Activated CD8-positive, alpha-beta T cell treated with anti-CD3 and anti-CD28 coated beads for 36 hours (primary cell): ENCODE results near the gene DGKE. TPM values are rescaled to one million over a fixed set of nuclear protein-coding genes. Genes with fewer than 3 reads are reported as not detected.
A peak's percentile ranks its signal among the peaks of the same experiment; 100 is the strongest.

Experiments
- ATAC-seq: fragments of 200-7000 bp; cut with Tn5 transposase; one replicate; pipeline ENCODE4 v1.10.0; 2021; ENCODE audit warnings: mild to moderate bottlenecking, moderate library complexity
- CTCF ChIA-PET: fragments of 350-600 bp; sonication (Branson Sonifier 250); formaldehyde crosslinking; loops from one replicate; lab custom pipeline; 2021; ENCODE audit warnings: antibody characterized with exemption; lab: Charles Lee
- POLR2A ChIA-PET: fragments of 350-600 bp; sonication (Branson Sonifier 250); formaldehyde crosslinking; loops from one replicate; lab custom pipeline; 2021; ENCODE audit warnings: antibody characterized with exemption; lab: Charles Lee
- DNase-seq: peaks from one replicate; pipeline ENCODE4 v3.0.0-alpha.2; 2020
- H3K27ac Mint-ChIP-seq: one replicate; pipeline ENCODE4 v1.8.0; 2021; ENCODE audit warnings: mild to moderate bottlenecking, mixed read lengths
- H3K27me3 Mint-ChIP-seq: one replicate; pipeline ENCODE4 v1.8.0; 2021; ENCODE audit warnings: mixed read lengths
- H3K36me3 Mint-ChIP-seq: one replicate; pipeline ENCODE4 v1.8.0; 2021; ENCODE audit warnings: low read depth, mixed read lengths
- H3K4me1 Mint-ChIP-seq: one replicate; pipeline ENCODE4 v1.8.0; 2021; ENCODE audit warnings: low read depth, mixed read lengths
- H3K4me3 Mint-ChIP-seq: one replicate; pipeline ENCODE4 v1.8.0; 2021; ENCODE audit warnings: mild to moderate bottlenecking, moderate library complexity, mixed read lengths
- H3K9me3 Mint-ChIP-seq: one replicate; pipeline ENCODE4 v1.8.0; 2021; ENCODE audit warnings: mixed read lengths
- intact Hi-C: fragments of 100-400 bp; cut with micrococcal nuclease; formaldehyde crosslinking; loops from one replicate; pipeline ENCODE4 v1.10.0; 2022
- total RNA-seq, 2 experiments: library from RNA; stranded (reverse); gene quantifications; one replicate each; pipeline ENCODE4 v1.2.3, GENCODE V29; 2021
- TF ChIP-seq, protein P1 (sequence below): fragments of 200-600 bp; IDR thresholded peaks from one replicate; pipeline ENCODE4 v1.8.0; 2022; ENCODE audit warnings: antibody characterized with exemption, mild to moderate bottlenecking

The DGKE gene
- total RNA-seq, 2 experiments from 2014 or later, result 25.1 to 29.0 TPM

DNA sequence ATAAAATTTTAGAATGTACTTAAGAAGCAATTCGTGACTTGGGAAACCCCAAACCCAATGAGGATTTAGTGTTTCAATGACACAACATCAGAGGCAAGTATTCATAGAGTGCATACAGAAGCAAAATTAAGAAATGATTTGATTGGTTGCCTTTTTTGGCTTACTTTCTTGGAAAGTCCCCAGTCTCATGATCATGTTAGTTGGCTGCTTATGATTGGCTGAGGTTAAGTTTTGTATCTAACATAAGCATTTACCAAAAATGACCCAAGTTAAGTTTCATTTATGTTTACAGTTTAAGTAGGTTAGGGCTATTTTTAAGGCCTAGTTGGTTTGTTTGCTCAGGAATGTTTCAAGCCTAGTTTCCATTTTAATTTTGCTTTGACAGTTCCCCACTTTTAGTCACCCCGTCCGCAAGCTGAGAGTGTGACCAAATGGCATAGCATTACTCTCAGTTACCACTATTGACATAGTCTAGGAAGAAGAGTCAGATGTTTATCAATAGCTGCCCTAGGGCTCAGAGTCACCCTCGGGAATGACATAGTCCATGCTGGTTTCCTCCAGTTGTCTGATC lies 36.2 kb downstream of the DGKE start:
- H3K36me3 Mint-ChIP-seq, result peaks cover 5% of the 10 kb centered on the region
- H3K27ac Mint-ChIP-seq, result peak overlapping the region; percentile 83
- TF ChIP-seq, protein P1, sequence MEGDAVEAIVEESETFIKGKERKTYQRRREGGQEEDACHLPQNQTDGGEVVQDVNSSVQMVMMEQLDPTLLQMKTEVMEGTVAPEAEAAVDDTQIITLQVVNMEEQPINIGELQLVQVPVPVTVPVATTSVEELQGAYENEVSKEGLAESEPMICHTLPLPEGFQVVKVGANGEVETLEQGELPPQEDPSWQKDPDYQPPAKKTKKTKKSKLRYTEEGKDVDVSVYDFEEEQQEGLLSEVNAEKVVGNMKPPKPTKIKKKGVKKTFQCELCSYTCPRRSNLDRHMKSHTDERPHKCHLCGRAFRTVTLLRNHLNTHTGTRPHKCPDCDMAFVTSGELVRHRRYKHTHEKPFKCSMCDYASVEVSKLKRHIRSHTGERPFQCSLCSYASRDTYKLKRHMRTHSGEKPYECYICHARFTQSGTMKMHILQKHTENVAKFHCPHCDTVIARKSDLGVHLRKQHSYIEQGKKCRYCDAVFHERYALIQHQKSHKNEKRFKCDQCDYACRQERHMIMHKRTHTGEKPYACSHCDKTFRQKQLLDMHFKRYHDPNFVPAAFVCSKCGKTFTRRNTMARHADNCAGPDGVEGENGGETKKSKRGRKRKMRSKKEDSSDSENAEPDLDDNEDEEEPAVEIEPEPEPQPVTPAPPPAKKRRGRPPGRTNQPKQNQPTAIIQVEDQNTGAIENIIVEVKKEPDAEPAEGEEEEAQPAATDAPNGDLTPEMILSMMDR, result no peak
- CTCF ChIA-PET, result interaction anchor here (0.7 to 4.3 kb wide), 3 partner anchors 19 to 69 kb away, joined by 3 to 16 read pairs (median 5); no protein-coding TSS in a partner anchor
- intact Hi-C loops, result no loop called here
- peaks cover 9% of the 10 kb centered on the region for H3K4me1 Mint-ChIP-seq
- H3K4me3 Mint-ChIP-seq, result no peak overlapping the region
- DNase-seq (peak; percentile 21), ATAC-seq (peak; percentile 65)
- POLR2A ChIA-PET, result interaction anchor here (0.9 to 1.6 kb wide), 3 partner anchors 10 to 21 kb away, joined by 3 to 5 read pairs (median 4); no protein-coding TSS in a partner anchor
- no peaks in the 10 kb centered on the region for H3K9me3 Mint-ChIP-seq
- H3K27me3 Mint-ChIP-seq, result peaks cover 4% of the 10 kb centered on the region

- intact Hi-C loops, result no loop called here
- CTCF ChIA-PET, result no interaction called here
- no peaks in the 10 kb centered on the region for H3K4me1 Mint-ChIP-seq
- peaks cover 6% of the 10 kb centered on the region for H3K27me3 Mint-ChIP-seq
- POLR2A ChIA-PET, result interaction anchor here (0.9 to 1.3 kb wide), 3 partner anchors 8 to 14 kb away, joined by 3 to 4 read pairs (median 3); no protein-coding TSS in a partner anchor
- H3K36me3 Mint-ChIP-seq, result peaks cover 1% of the 10 kb centered on the region
- no peak overlapping the region for H3K4me3 Mint-ChIP-seq
- DNase-seq (no peak), ATAC-seq (no peak)
- H3K9me3 Mint-ChIP-seq, result no peaks in the 10 kb centered on the region
- H3K27ac Mint-ChIP-seq, result no peak overlapping the region
- TF ChIP-seq, protein P1, result no peak
These were observed 42.8 kb downstream of the DGKE start for GRCh38 chr17:56876766-56877179.

GRCh38 chr17:56879280-56879679 lies 45.3 kb downstream of the DGKE start:
- CTCF ChIA-PET, result interaction anchor here (1.4 to 2.2 kb wide), 2 partner anchors 10 to 60 kb away, joined by 4 to 8 read pairs; no protein-coding TSS in a partner anchor
- H3K4me1 Mint-ChIP-seq, result no peaks in the 10 kb centered on the region

GRCh38 chr17:56880133-56880532 lies 46.2 kb downstream of the DGKE start:
- Mint-ChIP-seq H3K36me3 (peaks cover 2% of the 10 kb centered on the region), H3K27me3 (peaks cover 2% of the 10 kb centered on the region), H3K4me1 (no peaks in the 10 kb centered on the region), H3K27ac (no peak overlapping the region), H3K9me3 (no peaks in the 10 kb centered on the region), H3K4me3 (no peak overlapping the region)
- intact Hi-C loops, result no loop called here
- ChIA-PET CTCF (interaction anchor here (2.2 kb wide), 1 partner anchor 59 kb away, joined by 8 read pairs; no protein-coding TSS in a partner anchor), POLR2A (interaction anchor here (0.6 kb wide), 1 partner anchor 11 kb away, joined by 3 read pairs; no protein-coding TSS in a partner anchor)
- DNase-seq, result no peak
- ATAC-seq, result no peak
- TF ChIP-seq, protein P1, result no peak

More at GRCh38 chr17:56879280-56879679, 45.3 kb downstream of the DGKE start:
- Mint-ChIP-seq H3K27me3 (peaks cover 5% of the 10 kb centered on the region), H3K4me3 (no peak overlapping the region), H3K27ac (no peak overlapping the region), H3K36me3 (peaks cover 2% of the 10 kb centered on the region), H3K9me3 (no peaks in the 10 kb centered on the region)
- DNase-seq (no peak), ATAC-seq (no peak)
- intact Hi-C loops, result no loop called here
- POLR2A ChIA-PET, result interaction anchor here (0.6 to 1.0 kb wide), 2 partner anchors 43 to 54 kb away, joined by 3 read pairs; no protein-coding TSS in a partner anchor
- TF ChIP-seq, protein P1, result no peak

DNA sequence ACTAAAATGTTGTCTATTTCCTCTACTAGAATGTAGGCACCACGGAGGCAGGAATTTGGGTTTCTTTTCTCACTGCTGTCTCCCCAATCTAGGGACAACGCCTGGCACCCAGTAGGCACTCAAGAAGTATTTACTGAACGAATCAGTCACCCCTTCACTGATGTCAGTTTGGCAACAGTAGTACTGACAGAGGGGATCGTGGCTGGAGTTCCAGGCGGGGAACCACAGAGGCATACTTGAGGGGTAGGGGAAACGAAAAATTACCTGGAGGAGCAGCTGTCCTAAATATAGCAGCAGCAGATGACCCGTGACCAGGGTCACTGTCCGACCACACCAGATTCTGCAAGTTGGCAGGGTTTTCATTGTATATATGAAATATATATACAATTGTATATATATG lies 46.6 kb downstream of the DGKE start:
- Mint-ChIP-seq H3K27me3 (peaks cover 2% of the 10 kb centered on the region), H3K9me3 (no peaks in the 10 kb centered on the region), H3K36me3 (peaks cover 4% of the 10 kb centered on the region), H3K27ac (no peak overlapping the region), H3K4me3 (no peak overlapping the region), H3K4me1 (no peaks in the 10 kb centered on the region)
- DNase-seq (no peak), ATAC-seq (no peak)
- POLR2A ChIA-PET, result interaction anchor here (0.6 kb wide), 1 partner anchor 11 kb away, joined by 3 read pairs; no protein-coding TSS in a partner anchor
- intact Hi-C loops, result no loop called here
- CTCF ChIA-PET, result interaction anchor here (2.2 kb wide), 1 partner anchor 59 kb away, joined by 8 read pairs; no protein-coding TSS in a partner anchor
- TF ChIP-seq, protein P1, result no peak
